K562 (cell line): ENCODE data around the gene DHX57. TPM values are rescaled to one million over a fixed set of nuclear protein-coding genes. Genes with fewer than 3 reads are reported as not detected.

Source experiments
- ATAC-seq: fragments of 200-7000 bp; cut with Tn5 transposase; 3 replicates; pipeline ENCODE4 v1.9.1; 2020; ENCODE audit warnings: moderate library complexity
- BruUV-seq: library from RNA; stranded (reverse); fragments of 400-500 nt; replicated peaks from 2 replicates; lab custom pipeline; 2021; lab: Mats Ljungman, UMichigan
- CTCF ChIA-PET: fragments of 300-600 bp; formaldehyde crosslinking; extraction: SDS; loops from one replicate; lab custom pipeline; 2021; ENCODE audit warnings: low intra/inter-chr PET ratio; lab: Yijun Ruan, JAX
- POLR2A ChIA-PET: fragments of 300-600, 350-650 bp; sonication (Branson Sonifier 250); formaldehyde crosslinking; extraction: SDS; loops from one replicate; lab custom pipeline; 2021; ENCODE audit warnings: antibody characterized with exemption, inconsistent platforms; lab: Yijun Ruan, JAX
- DNase-seq, 4 experiments: peaks; one replicate each; pipeline versions ENCODE4 v3.0.0 to v3.0.0-alpha.2; 2011 to 2018; ENCODE audit warnings: low spot score in 3 of 4, mixed read lengths in 3 of 4; ENCODE audit errors: extremely low read depth in 1 of 4
- FAIRE-seq: peaks from 2 replicates; lab custom pipeline; 2011; peaks lifted over from hg19 to GRCh38; lab: Jason Lieb, UNC
- H2AFZ ChIP-seq: 2 replicates; pipeline ENCODE4 v1.6.0; 2011; ENCODE audit warnings: low read depth, low read length, control low read depth, inconsistent platforms
- H3K27ac ChIP-seq: fragments of 200-600 bp; 3 replicates; pipeline ENCODE4 v1.8.0; 2011; ENCODE audit warnings: low read depth, mild to moderate bottlenecking, control low read depth, inconsistent platforms, low read length, moderate library complexity, mixed read lengths; ENCODE audit errors: extremely low read depth
- H3K27me3 ChIP-seq, 2 experiments: fragments of 300-600 bp in 1 of 2; 2 replicates in 1 of 2; 3 replicates in 1 of 2; pipeline versions ENCODE4 v1.6.0 to v1.8.0; 2011; ENCODE audit warnings: inconsistent platforms in 2 of 2, low read length in 2 of 2, mild to moderate bottlenecking in 1 of 2, mixed read lengths in 1 of 2, moderate library complexity in 1 of 2; ENCODE audit not compliant: control insufficient read depth in 2 of 2, insufficient read depth in 2 of 2
- H3K36me3 ChIP-seq: fragments of 300-600 bp; 3 replicates; pipeline ENCODE4 v1.8.0; 2011; ENCODE audit warnings: mild to moderate bottlenecking, low read length, inconsistent platforms; ENCODE audit not compliant: control insufficient read depth, insufficient read depth
- H3K4me1 ChIP-seq, 2 experiments: fragments of 200-600 bp in 1 of 2; replicated peaks in 1 of 2; 2 replicates in 1 of 2; 3 replicates in 1 of 2; pipeline versions ENCODE4 v1.5.1 to v1.8.0; 2011; ENCODE audit warnings: inconsistent platforms in 2 of 2, low read length in 2 of 2, mild to moderate bottlenecking in 1 of 2, mixed read lengths in 1 of 2, moderate library complexity in 1 of 2; ENCODE audit not compliant: control insufficient read depth in 2 of 2, insufficient read depth in 2 of 2
- H3K4me2 ChIP-seq: 2 replicates; pipeline ENCODE4 v1.6.1; 2011; ENCODE audit warnings: low read length, control low read depth, inconsistent platforms, mixed read lengths; ENCODE audit not compliant: insufficient read depth
- H3K4me3 ChIP-seq: fragments of 200-600 bp; sonication (generic), shearing (Covaris generic); 2 replicates; pipeline ENCODE4 v1.5.1; 2016; ENCODE audit warnings: control low read depth, inconsistent platforms
- H3K79me2 ChIP-seq: fragments of 200-600 bp; 3 replicates; pipeline ENCODE4 v1.8.0; 2011; ENCODE audit warnings: low read length, inconsistent platforms; ENCODE audit not compliant: control insufficient read depth, insufficient read depth
- H3K9ac ChIP-seq, 2 experiments: 2 replicates each; pipeline versions ENCODE4 v1.6.0 to v1.6.1; 2011; ENCODE audit warnings: low read depth in 2 of 2, low read length in 2 of 2, control low read depth in 1 of 2, inconsistent platforms in 1 of 2, mild to moderate bottlenecking in 1 of 2, mixed read lengths in 1 of 2; ENCODE audit not compliant: insufficient read depth in 1 of 2
- H3K9me1 ChIP-seq: one replicate; pipeline ENCODE4 v1.6.0; 2011; ENCODE audit warnings: inconsistent platforms, mild to moderate bottlenecking, low read length, moderate library complexity; ENCODE audit not compliant: control insufficient read depth, insufficient read depth
- H3K9me3 ChIP-seq: replicated peaks from 2 replicates; pipeline ENCODE4 v1.5.1; 2011; ENCODE audit warnings: low read depth, low read length, inconsistent platforms; ENCODE audit not compliant: control insufficient read depth, insufficient read depth
- H4K20me1 ChIP-seq: replicated peaks from 2 replicates; pipeline ENCODE4 v1.6.1; 2011; ENCODE audit warnings: low read length, inconsistent platforms, mixed read lengths; ENCODE audit not compliant: control insufficient read depth, insufficient read depth
- E2F5 ChIP-seq: sonication (generic); formaldehyde crosslinking; IDR thresholded peaks from 2 replicates; pipeline ENCODE4 v1.8.0; 2022; ENCODE audit warnings: mild to moderate bottlenecking, missing genetic modification reagents
- ZNF143 ChIP-seq: sonication (generic); formaldehyde crosslinking; IDR thresholded peaks from 2 replicates; pipeline ENCODE4 v1.9.0; 2022; ENCODE audit warnings: mild to moderate bottlenecking, missing genetic modification reagents
- ZNF407 ChIP-seq: fragments of 450-650 bp; IDR thresholded peaks from 2 replicates; pipeline ENCODE4 v1.6.1; 2016; ENCODE audit warnings: low read depth
- ZNF699 ChIP-seq: fragments of 250-450 bp; sonication (Bioruptor Pico); IDR thresholded peaks from 2 replicates; pipeline ENCODE4 v1.8.0; 2021; ENCODE audit warnings: mild to moderate bottlenecking, moderate library complexity; ENCODE audit not compliant: insufficient replicate concordance
- WGBS: fragments of 100-300 bp; shearing (Covaris generic); methylation state at CpG from one replicate; pipeline ENCODE4 v1.1.6; 2016; ENCODE audit warnings: low coverage, mixed read lengths; ENCODE audit not compliant: insufficient coverage; ENCODE audit errors: missing lambda C conversion rate; 5-methylcytosine and 5-hydroxymethylcytosine counted together
- in situ Hi-C: fragments of 300-500 bp; cut with MboI; formaldehyde crosslinking; loops from 4 replicates; pipeline ENCODE4 v1.15.0; 2018; ENCODE audit warnings: inconsistent platforms, mixed read lengths
- intact Hi-C: fragments of 100-400 bp; cut with micrococcal nuclease; formaldehyde crosslinking; loops from 2 replicates; pipeline ENCODE4 v1.14.2; 2022
- polyA plus RNA-seq, 8 experiments: library from polyadenylated mRNA; depleted of rRNA in 4 of 8; stranded (reverse) in 5 of 8; unstranded in 3 of 8; fragments of >200 nt; fragmentation: Nextera tagmentation in 2 of 8; fragmentation: Illumina TruSeq in 1 of 8; extraction: Ambion mirVana in 2 of 8; extraction: Trizol in 1 of 8; gene quantifications; 2 replicates each; pipeline versions ENCODE4 v1.2.1 to v1.2.3, GENCODE V29; 2011 to 2014; ENCODE audit warnings: inconsistent platforms in 1 of 8, missing spikeins in 1 of 8
- total RNA-seq, 7 experiments: library from RNA; depleted of rRNA in 6 of 7; stranded (reverse); fragments of >200 nt in 6 of 7; fragmentation: Illumina TruSeq in 2 of 7; extraction: Trizol in 2 of 7; gene quantifications; 2 replicates each; pipeline versions ENCODE4 v1.2.1 to v1.2.3, GENCODE V29; 2011 to 2021; ENCODE audit warnings: low replicate concordance in 1 of 7

Gene DHX57
- total and polyA plus RNA-seq, 9 of the 15 experiments (the other 6 are each of a cell fraction or from before 2014, with no cell fraction given), result 7.4 to 23.6 (median 17.9) TPM

DNA sequence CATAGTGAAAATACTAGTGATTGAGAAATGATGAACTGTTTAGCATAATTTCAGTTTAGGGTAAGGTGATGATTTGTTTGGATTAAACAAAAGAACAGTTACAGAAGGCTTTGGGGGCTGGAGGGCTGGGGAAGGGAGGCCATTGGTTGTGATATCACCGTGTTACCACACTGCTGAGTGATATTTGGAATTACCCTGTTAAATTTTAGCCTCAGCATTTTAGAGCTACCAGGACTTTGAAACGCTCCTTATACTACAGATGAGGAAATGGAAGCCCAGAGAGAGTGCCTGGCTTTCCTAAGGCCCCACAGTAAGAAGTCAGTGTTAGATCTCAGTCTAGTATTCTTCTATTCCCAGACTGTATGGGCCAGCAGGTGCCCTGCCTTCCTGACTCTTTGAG, 29.5 kb upstream of the DHX57 start:
- DNase-seq (no peak), FAIRE-seq (no peak), ATAC-seq (no peak)
- no peaks in the 10 kb centered on the region for H3K9me3 ChIP-seq
- H3K9ac ChIP-seq, result no peak overlapping the region
- H3K27ac ChIP-seq, result no peak overlapping the region
- TF ChIP-seq ZNF143 (CRISPR knock-in tag) (no peak), ZNF699 (CRISPR knock-in tag) (no peak), ZNF407 (no peak), E2F5 (no peak)
- CTCF ChIA-PET, result no interaction called here
- H3K79me2 ChIP-seq, result no peaks in the 10 kb centered on the region
- H3K36me3 ChIP-seq, result no peaks in the 10 kb centered on the region
- no peak overlapping the region for H3K4me2 ChIP-seq
- intact Hi-C loops (no loop called here), in situ Hi-C loops (no loop called here)
- no TSS peak for BruUV-seq
- H4K20me1 ChIP-seq, result no peaks in the 10 kb centered on the region
- 0% methylated on average over 2 of the region's 2 CpGs for WGBS
- POLR2A ChIA-PET, result interaction anchor here (1.0 kb wide), 1 partner anchor 14 kb away, joined by 3 read pairs; no protein-coding TSS in a partner anchor
- H2AFZ ChIP-seq, result no peak overlapping the region
- no peaks in the 10 kb centered on the region for H3K9me1 ChIP-seq
- H3K4me3 ChIP-seq, result no peak overlapping the region
- no peaks in the 10 kb centered on the region for H3K4me1 ChIP-seq
- H3K27me3 ChIP-seq, result peaks cover 3 to 4% of the 10 kb centered on the region in 2 experiments; a peak in 2 of 5 replicates
